ENCODE results near the gene C4B. TPM values are rescaled to one million over a fixed set of nuclear protein-coding genes. Genes with fewer than 3 reads are reported as not detected.
A peak's percentile ranks its signal among the peaks of the same experiment; 100 is the strongest.

The C4B gene
- total RNA-seq, 1 donor from 2014 or later: 10.4 TPM

GRCh38 chr6:32075781-32076180 is 61.2 kb downstream of the C4B start:
- Mint-ChIP-seq H3K4me1 (peaks cover 32% of the 10 kb centered on the region), H3K27me3 (ENCODE audit: low read depth) (no peaks in the 10 kb centered on the region), H3K9me3 (no peaks in the 10 kb centered on the region), H3K4me3 (no peak overlapping the region), H3K36me3 (no peaks in the 10 kb centered on the region), H3K27ac (peak overlapping the region; percentile 91)
- no peak for DNase-seq (ENCODE audit: low spot score in 2 of 2, unreplicated experiment in 2 of 2)
- no peak for TF ChIP-seq CTCF (IDR thresholded peaks at IDR 0.05; ENCODE audit: unreplicated experiment)

GRCh38 chr6:32076321-32076809 is 61.8 kb downstream of the C4B start:
- no peak for TF ChIP-seq CTCF (IDR thresholded peaks at IDR 0.05; ENCODE audit: unreplicated experiment)
- Mint-ChIP-seq H3K27me3 (ENCODE audit: low read depth) (no peaks in the 10 kb centered on the region), H3K9me3 (no peaks in the 10 kb centered on the region), H3K4me1 (peaks cover 36% of the 10 kb centered on the region), H3K4me3 (no peak overlapping the region), H3K27ac (peak overlapping the region; percentile 91), H3K36me3 (no peaks in the 10 kb centered on the region)
- DNase-seq (ENCODE audit: low spot score in 2 of 2, unreplicated experiment in 2 of 2): no peak

GRCh38 chr6:32079566-32080290 is 65.1 kb downstream of the C4B start:
- Mint-ChIP-seq H3K4me3 (no peak overlapping the region), H3K9me3 (no peaks in the 10 kb centered on the region), H3K36me3 (no peaks in the 10 kb centered on the region), H3K4me1 (peaks cover 30% of the 10 kb centered on the region), H3K27me3 (ENCODE audit: low read depth) (peaks cover 7% of the 10 kb centered on the region), H3K27ac (no peak overlapping the region)
- TF ChIP-seq CTCF (IDR thresholded peaks at IDR 0.05; ENCODE audit: unreplicated experiment): no peak
- no peak for DNase-seq (ENCODE audit: low spot score in 2 of 2, unreplicated experiment in 2 of 2)

- DNase-seq (ENCODE audit: low spot score in 2 of 2, unreplicated experiment in 2 of 2): no peak
- peaks cover 20% of the 10 kb centered on the region for H3K4me1 Mint-ChIP-seq
- no peak for TF ChIP-seq CTCF (IDR thresholded peaks at IDR 0.05; ENCODE audit: unreplicated experiment)
- no peak overlapping the region for H3K27ac Mint-ChIP-seq
- H3K27me3 Mint-ChIP-seq (ENCODE audit: low read depth): peaks cover 19% of the 10 kb centered on the region
- no peaks in the 10 kb centered on the region for H3K36me3 Mint-ChIP-seq
- H3K4me3 Mint-ChIP-seq: no peak overlapping the region
- H3K9me3 Mint-ChIP-seq: no peaks in the 10 kb centered on the region
These were observed 66.8 kb downstream of the C4B start for GRCh38 chr6:32081168-32081990.

- no peak overlapping the region for H3K4me3 Mint-ChIP-seq
- H3K36me3 Mint-ChIP-seq: no peaks in the 10 kb centered on the region
- H3K27ac Mint-ChIP-seq: no peak overlapping the region
- TF ChIP-seq CTCF (IDR thresholded peaks at IDR 0.05; ENCODE audit: unreplicated experiment): no peak
- peaks cover 20% of the 10 kb centered on the region for H3K4me1 Mint-ChIP-seq
- peaks cover 25% of the 10 kb centered on the region for H3K27me3 Mint-ChIP-seq (ENCODE audit: low read depth)
- H3K9me3 Mint-ChIP-seq: no peaks in the 10 kb centered on the region
- DNase-seq (ENCODE audit: low spot score in 2 of 2, unreplicated experiment in 2 of 2): no peak
These were observed 67.9 kb downstream of the C4B start for GRCh38 chr6:32082478-32082877.

Data from mesothelial cell of epicardium (in vitro differentiated cells).